Spinal cord (tissue), 10 donors: ENCODE measurements around the gene BCL11A. TPM values are rescaled to one million over a fixed set of nuclear protein-coding genes. Genes with fewer than 3 reads are reported as not detected.

Experiments used
- DNase-seq, 6 donors: peaks; one replicate each; pipeline versions ENCODE4 v3.0.0 to v3.0.0-alpha.2; 2013 to 2015; ENCODE audit warnings: low spot score in 6 of 6, low read depth in 4 of 6
- H3K27ac ChIP-seq: one replicate; pipeline ENCODE4 v1.5.1; 2013; ENCODE audit warnings: low read depth, low read length, control low read depth
- H3K27me3 ChIP-seq: one replicate; pipeline ENCODE4 v1.6.1; 2013; ENCODE audit warnings: low read length; ENCODE audit not compliant: control insufficient read depth, insufficient read depth
- H3K36me3 ChIP-seq: one replicate; pipeline ENCODE4 v1.6.1; 2013; ENCODE audit warnings: low read length; ENCODE audit not compliant: control insufficient read depth, insufficient read depth
- H3K4me1 ChIP-seq: one replicate; pipeline ENCODE4 v1.6.1; 2013; ENCODE audit warnings: low read length; ENCODE audit not compliant: control insufficient read depth, insufficient read depth
- H3K4me3 ChIP-seq: one replicate; pipeline ENCODE4 v1.5.1; 2013; ENCODE audit warnings: low read depth, low read length, control low read depth
- H3K9me3 ChIP-seq: one replicate; pipeline ENCODE4 v1.6.1; 2013; ENCODE audit warnings: low read length; ENCODE audit not compliant: control insufficient read depth, insufficient read depth
- WGBS: methylation state at CpG from one replicate; pipeline ENCODE4 v1.1.5; 2013; ENCODE audit warnings: missing lambda C conversion rate; ENCODE audit not compliant: insufficient coverage; 5-methylcytosine and 5-hydroxymethylcytosine counted together
- polyA plus RNA-seq, 2 donors: library from polyadenylated mRNA; unstranded; fragments of 120-200 nt; gene quantifications; one replicate each; pipeline ENCODE4 v1.2.1, GENCODE V29; 2013; ENCODE audit not compliant: insufficient read length in 2 of 2
- total RNA-seq, 2 donors: library from RNA; depleted of rRNA in 1 of 2; stranded (reverse); fragments of 120-200 nt in 1 of 2; fragments of >200 nt in 1 of 2; gene quantifications; one replicate each; pipeline versions ENCODE4 v1.2.3 to v1.2.4, GENCODE V29; 2013 to 2014
- donor health status: healthy.

The BCL11A gene
- total and polyA plus RNA-seq, 4 donors = 14.9 to 61.6 (median 43.8) TPM

DNA sequence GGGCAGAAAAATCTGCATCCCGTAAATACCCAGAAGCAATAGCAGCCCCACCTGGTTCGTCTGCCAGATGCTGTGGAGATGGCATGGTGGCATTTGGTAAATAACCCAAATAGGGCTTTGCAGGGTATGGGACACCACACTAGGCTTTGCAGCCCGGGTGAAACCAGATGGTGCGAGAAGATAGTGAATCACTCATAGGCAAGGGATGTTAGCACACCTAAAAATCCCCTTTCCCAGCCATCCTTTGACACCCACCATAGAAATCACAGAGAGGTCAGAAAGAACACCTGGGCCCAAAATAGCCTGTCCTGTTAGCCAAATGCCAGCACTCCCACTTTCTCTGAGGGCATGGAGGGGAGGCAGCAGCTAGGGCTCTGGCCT is 47.6 kb downstream of the BCL11A start:
- no peak overlapping the region for H3K4me3 ChIP-seq
- no peaks in the 10 kb centered on the region for H3K9me3 ChIP-seq
- WGBS = 85% methylated on average over 2 of the region's 4 CpGs
- no peaks in the 10 kb centered on the region for H3K27me3 ChIP-seq
- H3K36me3 ChIP-seq = no peaks in the 10 kb centered on the region
- H3K4me1 ChIP-seq = peaks cover 32% of the 10 kb centered on the region
- DNase-seq = no peak
- H3K27ac ChIP-seq = no peak overlapping the region

DNA sequence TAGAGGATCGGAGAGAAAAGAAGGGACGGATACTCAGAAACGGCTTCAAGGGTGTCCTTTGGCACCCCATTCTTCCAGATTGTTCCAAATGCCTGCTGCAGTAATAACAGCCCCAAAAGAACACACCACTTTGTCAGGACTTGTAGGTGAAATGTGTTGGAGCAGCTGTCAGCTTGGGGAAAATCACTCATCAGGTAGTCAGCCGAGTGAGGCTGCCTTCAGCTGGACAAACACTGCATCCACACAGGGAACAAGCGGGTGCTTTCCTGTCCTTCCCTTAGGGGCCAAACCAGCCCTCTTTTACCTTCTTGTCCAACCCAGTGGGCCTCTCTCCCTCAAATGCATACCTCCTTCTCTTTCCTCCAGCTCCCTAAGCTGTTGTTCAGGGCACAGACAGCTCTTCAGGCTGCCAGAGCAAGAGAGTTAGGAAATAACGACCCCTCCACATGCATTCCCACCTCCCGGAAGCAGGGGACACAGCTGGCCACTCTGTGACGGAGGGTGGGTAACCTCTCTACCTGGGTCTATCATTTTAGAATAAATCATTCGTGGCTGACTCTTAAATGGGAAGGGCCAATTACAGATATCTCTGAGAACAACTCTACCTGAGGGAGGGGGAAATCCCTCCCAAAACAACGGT is 48.1 kb downstream of the BCL11A start:
- Histone ChIP-seq H3K36me3 (no peaks in the 10 kb centered on the region), H3K9me3 (no peaks in the 10 kb centered on the region), H3K27me3 (no peaks in the 10 kb centered on the region), H3K4me3 (no peak overlapping the region), H3K27ac (no peak overlapping the region), H3K4me1 (peaks cover 28% of the 10 kb centered on the region)
- 55% methylated on average over 1 of the region's 10 CpGs for WGBS
- DNase-seq = no peak

- no peak for DNase-seq
- no peaks in the 10 kb centered on the region for H3K9me3 ChIP-seq
- H3K27ac ChIP-seq = no peak overlapping the region
- H3K4me1 ChIP-seq = peaks cover 28% of the 10 kb centered on the region
- peaks cover 4% of the 10 kb centered on the region for H3K36me3 ChIP-seq
- H3K27me3 ChIP-seq = no peaks in the 10 kb centered on the region
- no peak overlapping the region for H3K4me3 ChIP-seq
- 67% methylated on average over 6 of the region's 6 CpGs for WGBS
Observed at GRCh38 chr2:60504049-60504448, 49.4 kb downstream of the BCL11A start.

DNA sequence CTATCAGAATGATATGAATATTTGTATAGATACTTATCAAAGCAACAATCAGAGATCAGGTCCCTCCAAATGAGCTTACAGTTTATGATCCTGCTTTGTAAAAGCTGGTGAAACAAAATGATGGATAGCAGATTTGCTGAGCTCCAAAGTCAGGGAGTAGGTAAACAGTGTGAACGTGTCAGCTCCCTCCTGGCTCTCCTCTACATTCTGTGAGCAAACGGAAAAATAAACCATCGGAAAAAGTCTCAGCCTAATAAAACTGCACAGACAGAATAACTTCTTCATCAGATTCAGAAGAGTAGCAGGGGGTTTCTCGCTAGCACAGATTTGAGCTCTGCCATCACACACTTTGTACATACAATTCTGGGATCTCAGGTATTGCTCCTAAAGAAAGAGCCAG is 51.3 kb downstream of the BCL11A start:
- no peak for DNase-seq
- Histone ChIP-seq H3K9me3 (no peaks in the 10 kb centered on the region), H3K27ac (no peak overlapping the region), H3K36me3 (peaks cover 4% of the 10 kb centered on the region), H3K27me3 (no peaks in the 10 kb centered on the region), H3K4me3 (no peak overlapping the region), H3K4me1 (peaks cover 14% of the 10 kb centered on the region)
- WGBS = 59% methylated on average over 2 of the region's 4 CpGs

DNA sequence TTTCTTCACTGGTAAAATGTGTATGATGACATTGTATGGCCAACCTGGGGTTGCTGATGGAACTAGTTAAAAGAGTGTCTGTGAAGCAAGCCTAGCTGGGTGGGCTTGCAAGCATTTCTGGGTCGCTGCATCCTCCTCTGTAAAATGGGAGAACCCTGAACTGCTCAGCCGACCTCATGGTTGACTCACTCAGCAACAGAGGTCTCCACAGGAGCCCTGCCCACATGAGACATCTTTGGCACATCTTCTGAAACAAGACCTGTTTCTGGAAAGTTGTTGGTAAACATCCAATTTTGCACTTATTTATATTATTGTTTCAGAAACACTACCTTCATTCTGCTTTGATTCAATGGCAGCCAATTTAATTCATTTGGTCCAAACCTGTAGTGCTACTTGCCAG is 52.6 kb downstream of the BCL11A start:
- WGBS = 83% methylated on average over 1 of the region's 2 CpGs
- Histone ChIP-seq H3K9me3 (no peaks in the 10 kb centered on the region), H3K4me3 (no peak overlapping the region), H3K4me1 (peaks cover 8% of the 10 kb centered on the region), H3K36me3 (peaks cover 4% of the 10 kb centered on the region), H3K27ac (no peak overlapping the region), H3K27me3 (no peaks in the 10 kb centered on the region)
- no peak for DNase-seq

- Histone ChIP-seq H3K36me3 (peaks cover 4% of the 10 kb centered on the region), H3K27ac (no peak overlapping the region), H3K27me3 (no peaks in the 10 kb centered on the region), H3K9me3 (no peaks in the 10 kb centered on the region), H3K4me3 (no peak overlapping the region), H3K4me1 (peaks cover 3% of the 10 kb centered on the region)
- WGBS = 90% methylated on average over 6 of the region's 8 CpGs
- DNase-seq = no peak
Observed at GRCh38 chr2:60499651-60500265, 53.7 kb downstream of the BCL11A start.

DNA sequence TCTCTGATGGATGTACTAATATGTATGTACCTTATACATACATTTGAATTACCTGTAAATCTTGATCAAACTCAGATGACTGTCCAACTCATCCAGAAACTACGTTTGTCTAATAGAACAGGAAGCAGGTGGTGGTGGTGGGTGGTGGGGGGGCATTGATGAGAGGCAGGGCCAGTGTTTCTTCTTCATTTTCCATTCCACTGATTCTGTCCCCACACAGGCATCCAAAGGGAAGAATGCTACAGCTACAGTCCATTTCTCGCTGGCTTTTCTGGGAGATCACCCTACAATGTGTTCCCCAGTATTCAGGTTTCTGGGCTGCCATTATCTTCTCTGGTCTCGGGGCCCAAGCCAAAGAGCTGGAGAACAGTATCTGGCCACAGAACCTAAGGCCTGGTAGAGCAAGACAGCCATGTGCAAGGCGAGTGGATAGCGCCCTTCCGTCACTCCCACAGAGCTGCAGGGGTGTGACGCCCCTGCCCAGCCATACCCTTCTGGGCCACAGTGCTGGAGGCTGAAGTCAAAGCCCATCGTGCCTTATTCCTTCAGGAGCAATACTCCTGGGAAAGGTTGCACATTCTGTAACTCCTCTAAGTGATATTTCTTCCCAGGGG is 54.5 kb downstream of the BCL11A start:
- Histone ChIP-seq H3K4me1 (peaks cover 1% of the 10 kb centered on the region), H3K4me3 (no peak overlapping the region), H3K27ac (no peak overlapping the region), H3K36me3 (peaks cover 4% of the 10 kb centered on the region), H3K9me3 (no peaks in the 10 kb centered on the region), H3K27me3 (no peaks in the 10 kb centered on the region)
- WGBS = 96% methylated on average over 7 of the region's 8 CpGs
- DNase-seq = no peak

GRCh38 chr2:60498127-60498815 is 55.2 kb downstream of the BCL11A start:
- no peaks in the 10 kb centered on the region for H3K9me3 ChIP-seq
- H3K27me3 ChIP-seq = no peaks in the 10 kb centered on the region
- no peak for DNase-seq
- no peak overlapping the region for H3K27ac ChIP-seq
- 96% methylated on average over 7 of the region's 8 CpGs for whole genome bisulfite sequencing
- H3K36me3 ChIP-seq = peaks cover 4% of the 10 kb centered on the region
- H3K4me1 ChIP-seq = no peaks in the 10 kb centered on the region
- no peak overlapping the region for H3K4me3 ChIP-seq

GRCh38 chr2:60497500-60497899 is 56.0 kb downstream of the BCL11A start:
- Histone ChIP-seq H3K9me3 (no peaks in the 10 kb centered on the region), H3K4me1 (no peaks in the 10 kb centered on the region), H3K4me3 (no peak overlapping the region), H3K27me3 (no peaks in the 10 kb centered on the region), H3K27ac (no peak overlapping the region), H3K36me3 (peaks cover 4% of the 10 kb centered on the region)
- no peak for DNase-seq
- WGBS = no CpG with 5 or more reads among the region's 2 CpGs
